Testis (tissue), 2 donors: ENCODE measurements around the gene CFAP54.

ENCODE experiments used
- POLR2A ChIP-seq: fragments of 450-650 bp; IDR thresholded peaks from one replicate; pipeline ENCODE4 v1.6.1; 2017; ENCODE audit warnings: antibody characterized with exemption, mild to moderate bottlenecking, moderate library complexity
- TF ChIP-seq, protein P1 (sequence below), 3 experiments: fragments of 450-650 bp in 2 of 3; fragments of 200-600 bp in 1 of 3; sonication (generic) in 1 of 3; IDR thresholded peaks; one replicate each; pipeline ENCODE4 v1.5.1; 2016 to 2019; ENCODE audit warnings: antibody characterized with exemption in 3 of 3, mild to moderate bottlenecking in 2 of 3, moderate library complexity in 1 of 3

- no peak for TF ChIP-seq POLR2A
- TF ChIP-seq, protein P1, sequence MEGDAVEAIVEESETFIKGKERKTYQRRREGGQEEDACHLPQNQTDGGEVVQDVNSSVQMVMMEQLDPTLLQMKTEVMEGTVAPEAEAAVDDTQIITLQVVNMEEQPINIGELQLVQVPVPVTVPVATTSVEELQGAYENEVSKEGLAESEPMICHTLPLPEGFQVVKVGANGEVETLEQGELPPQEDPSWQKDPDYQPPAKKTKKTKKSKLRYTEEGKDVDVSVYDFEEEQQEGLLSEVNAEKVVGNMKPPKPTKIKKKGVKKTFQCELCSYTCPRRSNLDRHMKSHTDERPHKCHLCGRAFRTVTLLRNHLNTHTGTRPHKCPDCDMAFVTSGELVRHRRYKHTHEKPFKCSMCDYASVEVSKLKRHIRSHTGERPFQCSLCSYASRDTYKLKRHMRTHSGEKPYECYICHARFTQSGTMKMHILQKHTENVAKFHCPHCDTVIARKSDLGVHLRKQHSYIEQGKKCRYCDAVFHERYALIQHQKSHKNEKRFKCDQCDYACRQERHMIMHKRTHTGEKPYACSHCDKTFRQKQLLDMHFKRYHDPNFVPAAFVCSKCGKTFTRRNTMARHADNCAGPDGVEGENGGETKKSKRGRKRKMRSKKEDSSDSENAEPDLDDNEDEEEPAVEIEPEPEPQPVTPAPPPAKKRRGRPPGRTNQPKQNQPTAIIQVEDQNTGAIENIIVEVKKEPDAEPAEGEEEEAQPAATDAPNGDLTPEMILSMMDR (IDR thresholded peaks at IDR 0.05) = no peak
Observed at GRCh38 chr12:96883571-96883970, 394.2 kb downstream of the CFAP54 start.
